D721Med (cell line): ENCODE results near the gene PTPN1.

Experiments used
- DNase-seq: peaks from one replicate; pipeline ENCODE4 v3.0.0; 2011; ENCODE audit warnings: low spot score; ENCODE audit not compliant: insufficient read length
- FAIRE-seq: peaks from 2 replicates; lab custom pipeline; 2011; peaks lifted over from hg19 to GRCh38; lab: Jason Lieb, UNC
- CTCF ChIP-seq: IDR thresholded peaks from 2 replicates; pipeline ENCODE4 v1.5.1; 2012; ENCODE audit warnings: mild to moderate bottlenecking, control low read depth; ENCODE audit not compliant: insufficient read depth; ENCODE audit errors: missing control alignments

PTPN1 gene

DNA sequence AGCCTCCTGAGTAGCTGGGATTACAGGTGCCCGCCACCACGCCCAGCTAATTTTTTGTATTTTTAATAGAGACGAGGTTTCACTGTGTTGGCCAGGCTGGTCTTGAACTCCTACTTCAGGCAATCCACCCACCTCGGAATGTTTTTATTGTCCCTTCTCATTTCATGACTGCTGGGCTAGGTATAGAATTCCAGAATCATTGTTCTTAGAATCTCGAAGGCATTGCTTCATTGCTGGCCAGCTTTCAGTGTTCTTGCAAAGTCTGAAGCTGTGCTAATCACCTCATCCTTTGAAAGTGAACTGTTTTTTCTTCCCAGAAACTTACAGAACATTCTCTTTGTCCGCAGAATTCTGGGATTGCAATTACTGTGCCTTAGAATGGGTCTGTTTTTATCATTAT lies 49.0 kb downstream of the PTPN1 start:
- no peak for TF ChIP-seq CTCF
- DNase-seq (no peak), FAIRE-seq (no peak)

DNA sequence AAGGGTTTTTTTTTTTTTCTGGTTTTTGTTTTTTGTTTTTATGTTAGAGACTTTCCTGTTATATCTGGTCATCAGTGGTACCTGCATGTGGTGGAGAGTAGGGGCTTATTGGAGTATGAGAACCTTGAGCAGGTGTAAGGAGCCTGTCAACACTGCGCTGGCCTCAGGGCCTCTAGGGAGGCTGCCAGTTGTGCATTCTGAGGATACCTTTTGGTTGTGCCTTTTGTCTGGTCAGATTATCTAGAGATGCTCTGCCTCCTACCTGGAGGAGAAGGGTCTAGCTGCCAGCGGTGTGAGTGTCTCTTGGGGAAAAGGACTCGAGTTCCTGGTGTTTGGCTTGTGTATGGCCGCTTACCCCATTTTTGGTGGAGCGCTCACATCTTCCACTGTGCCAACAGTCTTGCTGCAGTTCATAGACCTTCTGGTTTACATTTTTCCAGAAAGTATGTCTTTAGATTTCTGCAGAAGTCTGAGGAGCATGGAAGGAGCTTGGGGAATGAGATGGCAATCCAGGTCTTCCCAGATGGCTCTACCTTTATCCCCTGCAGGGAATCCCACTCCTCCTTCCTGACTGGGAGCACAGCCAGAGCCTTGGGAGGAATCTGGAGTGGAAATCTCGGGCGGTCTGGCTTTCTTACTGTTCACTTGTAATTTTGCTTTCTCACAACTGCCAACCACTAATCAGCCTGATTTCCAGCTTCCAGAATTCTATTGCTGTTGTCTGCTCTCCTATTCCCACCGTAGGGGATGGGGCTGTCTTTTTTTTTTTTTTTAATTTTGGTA lies 49.9 kb downstream of the PTPN1 start:
- no peak for FAIRE-seq
- no peak for TF ChIP-seq CTCF
- no peak for DNase-seq

- TF ChIP-seq CTCF: no peak
- FAIRE-seq (no peak), DNase-seq (no peak)
Observed at GRCh38 chr20:50560867-50561266, 50.7 kb downstream of the PTPN1 start.

DNA sequence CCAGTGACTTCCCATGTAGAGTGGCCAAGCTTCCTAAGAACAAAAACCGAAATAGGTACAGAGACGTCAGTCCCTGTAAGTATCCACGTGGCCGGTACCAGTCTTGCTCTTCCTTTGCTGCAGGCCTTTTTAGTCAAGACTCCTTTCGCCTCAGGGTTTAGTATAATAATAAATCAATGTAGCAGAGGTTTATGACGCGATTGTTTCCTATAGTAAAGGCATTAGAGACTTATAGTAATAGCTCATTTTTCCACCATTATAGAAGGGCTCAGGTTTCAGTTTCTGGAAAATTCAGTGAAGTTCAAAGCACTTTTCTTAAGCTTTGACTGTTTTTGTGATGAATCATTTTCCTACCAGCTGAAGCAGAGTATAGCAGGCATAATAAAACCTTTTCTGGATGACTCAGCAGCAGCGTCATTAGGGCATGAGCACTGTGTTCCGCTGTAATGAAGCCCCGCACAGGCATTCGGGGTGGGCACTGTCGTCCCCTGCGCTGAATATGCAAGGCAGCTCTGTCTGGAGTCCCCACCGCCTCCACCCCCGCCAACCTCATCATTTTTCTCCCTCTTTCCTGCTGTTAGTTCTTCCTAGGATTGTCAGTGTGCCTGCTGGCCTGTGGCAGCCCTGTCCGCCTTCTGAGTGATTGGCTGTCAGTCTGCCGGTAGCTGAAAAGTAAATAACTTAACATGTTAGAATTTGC lies 51.3 kb downstream of the PTPN1 start:
- no peak for FAIRE-seq
- DNase-seq: no peak
- no peak for TF ChIP-seq CTCF

GRCh38 chr20:50562262-50562701 lies 52.1 kb downstream of the PTPN1 start:
- no peak for TF ChIP-seq CTCF
- no peak for DNase-seq
- FAIRE-seq: no peak

DNA sequence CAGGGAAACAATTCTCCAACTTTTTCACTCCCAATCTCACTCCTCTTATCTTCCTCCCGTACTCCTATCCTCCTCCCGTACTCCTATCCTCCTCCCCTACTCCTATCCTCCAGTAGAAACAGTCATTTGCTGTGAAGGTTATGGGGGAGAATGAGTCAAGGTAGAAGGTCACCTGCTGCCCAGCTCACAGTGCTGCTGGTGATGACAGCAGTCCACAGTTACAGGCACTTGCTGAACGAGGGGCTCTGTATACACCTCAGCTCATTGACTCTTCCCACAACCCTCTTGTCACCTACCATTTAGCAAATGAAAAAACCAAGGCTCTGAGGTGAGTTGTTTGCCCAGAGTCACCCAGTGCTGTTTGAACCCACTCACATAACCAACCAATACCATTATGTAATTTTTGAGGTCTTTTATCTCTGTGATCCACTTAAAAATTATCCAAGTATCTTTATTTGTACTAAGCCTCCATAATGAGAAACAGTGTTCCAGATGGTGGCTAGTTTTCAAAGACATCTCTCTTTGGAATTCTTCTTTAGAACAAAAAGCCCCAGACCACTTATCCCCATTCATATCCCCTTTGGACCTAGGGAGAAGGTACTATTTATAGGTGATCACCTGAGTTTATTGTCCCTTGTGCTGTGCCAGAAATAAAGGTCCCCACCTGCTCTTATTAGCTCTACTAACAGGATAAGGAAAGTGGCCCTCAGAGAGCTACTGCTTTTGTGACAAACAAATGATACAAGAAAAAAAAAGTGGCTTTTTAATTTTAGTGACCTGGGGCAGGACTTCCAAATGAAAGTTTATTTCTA lies 53.2 kb downstream of the PTPN1 start:
- DNase-seq (no peak), FAIRE-seq (no peak)
- TF ChIP-seq CTCF: no peak
